ENCODE results near the gene COX20. TPM values are rescaled to one million over a fixed set of nuclear protein-coding genes. Genes with fewer than 3 reads are reported as not detected.
A peak's percentile ranks its signal among the peaks of the same experiment; 100 is the strongest.

The COX20 gene
- total and polyA plus RNA-seq, 2 of the 13 experiments (the other 11 are each of a cell fraction or from before 2014, with no cell fraction given) = 34.4 to 95.8 TPM

DNA sequence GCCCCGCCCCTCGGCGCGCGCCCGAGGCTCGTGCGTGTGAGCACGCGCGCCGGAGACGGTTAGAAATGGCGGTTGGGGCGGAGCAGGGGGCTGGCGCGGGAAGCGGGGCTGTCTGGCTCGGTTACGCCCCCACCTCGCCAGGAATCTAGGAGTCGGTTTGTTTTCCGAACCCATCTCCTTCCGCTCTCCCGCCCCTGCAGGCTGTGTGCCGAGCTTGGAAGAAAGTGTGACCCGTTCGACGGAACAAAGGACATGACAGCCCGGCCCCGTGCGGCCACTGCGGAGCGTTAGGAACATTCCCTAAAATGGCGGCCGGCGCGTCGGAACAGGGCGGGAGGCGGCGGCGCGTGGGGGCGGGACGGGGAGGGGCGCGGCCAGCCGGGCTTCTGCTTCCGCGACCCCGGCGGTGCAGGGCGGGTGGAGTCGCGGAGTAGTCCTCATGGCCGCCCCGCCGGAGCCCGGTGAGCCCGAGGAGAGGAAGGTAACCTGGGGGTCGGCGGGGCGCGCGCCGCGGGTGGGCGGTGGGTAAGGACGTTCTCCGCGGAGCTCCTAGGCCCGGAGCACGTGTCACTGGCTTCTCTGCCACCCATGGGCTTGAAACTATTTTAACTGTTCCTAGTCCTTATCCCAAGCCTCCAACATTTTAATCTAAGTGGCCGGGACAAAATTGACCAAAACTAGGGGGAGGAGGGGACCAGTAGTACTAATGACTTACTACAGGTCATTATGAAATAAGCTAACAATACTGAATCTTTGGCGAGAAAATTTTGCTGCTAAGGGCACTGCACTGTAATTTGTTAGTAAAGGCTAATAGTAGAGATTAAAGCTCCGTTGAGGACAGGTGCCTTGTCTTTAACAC is at the start of gene COX20 (continued):
- TF ChIP-seq, protein P1, sequence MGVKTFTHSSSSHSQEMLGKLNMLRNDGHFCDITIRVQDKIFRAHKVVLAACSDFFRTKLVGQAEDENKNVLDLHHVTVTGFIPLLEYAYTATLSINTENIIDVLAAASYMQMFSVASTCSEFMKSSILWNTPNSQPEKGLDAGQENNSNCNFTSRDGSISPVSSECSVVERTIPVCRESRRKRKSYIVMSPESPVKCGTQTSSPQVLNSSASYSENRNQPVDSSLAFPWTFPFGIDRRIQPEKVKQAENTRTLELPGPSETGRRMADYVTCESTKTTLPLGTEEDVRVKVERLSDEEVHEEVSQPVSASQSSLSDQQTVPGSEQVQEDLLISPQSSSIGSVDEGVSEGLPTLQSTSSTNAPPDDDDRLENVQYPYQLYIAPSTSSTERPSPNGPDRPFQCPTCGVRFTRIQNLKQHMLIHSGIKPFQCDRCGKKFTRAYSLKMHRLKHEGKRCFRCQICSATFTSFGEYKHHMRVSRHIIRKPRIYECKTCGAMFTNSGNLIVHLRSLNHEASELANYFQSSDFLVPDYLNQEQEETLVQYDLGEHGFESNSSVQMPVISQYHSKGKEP (CRISPR knock-in tag; IDR thresholded peaks at IDR 0.05) = no peak
- TF ChIP-seq ATF1 (CRISPR knock-in tag; IDR thresholded peaks at IDR 0.05) (no peak), FOXA1 (IDR thresholded peaks at IDR 0.05) (no peak), FOXA1 (CRISPR knock-in tag; IDR thresholded peaks at IDR 0.05) (0 out of 2 replicates have a peak, but pooled peaks have one; percentile 10), U2AF2 (IDR thresholded peaks at IDR 0.05; ENCODE audit: low read depth, low read length) (no peak), ERF (CRISPR knock-in tag; IDR thresholded peaks at IDR 0.05) (no peak; the same call in none of the 2 replicates), IKZF4 (CRISPR knock-in tag; IDR thresholded peaks at IDR 0.05; ENCODE audit: borderline replicate concordance, low read depth, not compliant biosample characterization) (peak; percentile 40), ZKSCAN5 (CRISPR knock-in tag; IDR thresholded peaks at IDR 0.05) (no peak), NFE2L1 (CRISPR knock-in tag; IDR thresholded peaks at IDR 0.05; ENCODE audit: borderline replicate concordance) (no peak), CC2D1A (CRISPR knock-in tag; IDR thresholded peaks at IDR 0.05) (0 out of 2 replicates have a peak, but pooled peaks have one; percentile 60), FOXK2 (IDR thresholded peaks at IDR 0.05) (no peak), ZNF510 (CRISPR knock-in tag; IDR thresholded peaks at IDR 0.05; ENCODE audit: low read depth) (no peak), NKX3-1 (CRISPR knock-in tag; IDR thresholded peaks at IDR 0.05) (no peak; the same call in 1 of the 2 replicates), TRIM24 (CRISPR knock-in tag; IDR thresholded peaks at IDR 0.05) (no peak), ZNF773 (CRISPR knock-in tag; IDR thresholded peaks at IDR 0.05; ENCODE audit: borderline replicate concordance) (no peak; the same call in 1 of the 2 replicates), TCF7L2 (IDR thresholded peaks at IDR 0.05; ENCODE audit: low read depth, low read length) (no peak), CBFB (CRISPR knock-in tag; IDR thresholded peaks at IDR 0.05) (no peak)
- TF ChIP-seq, protein P2, sequence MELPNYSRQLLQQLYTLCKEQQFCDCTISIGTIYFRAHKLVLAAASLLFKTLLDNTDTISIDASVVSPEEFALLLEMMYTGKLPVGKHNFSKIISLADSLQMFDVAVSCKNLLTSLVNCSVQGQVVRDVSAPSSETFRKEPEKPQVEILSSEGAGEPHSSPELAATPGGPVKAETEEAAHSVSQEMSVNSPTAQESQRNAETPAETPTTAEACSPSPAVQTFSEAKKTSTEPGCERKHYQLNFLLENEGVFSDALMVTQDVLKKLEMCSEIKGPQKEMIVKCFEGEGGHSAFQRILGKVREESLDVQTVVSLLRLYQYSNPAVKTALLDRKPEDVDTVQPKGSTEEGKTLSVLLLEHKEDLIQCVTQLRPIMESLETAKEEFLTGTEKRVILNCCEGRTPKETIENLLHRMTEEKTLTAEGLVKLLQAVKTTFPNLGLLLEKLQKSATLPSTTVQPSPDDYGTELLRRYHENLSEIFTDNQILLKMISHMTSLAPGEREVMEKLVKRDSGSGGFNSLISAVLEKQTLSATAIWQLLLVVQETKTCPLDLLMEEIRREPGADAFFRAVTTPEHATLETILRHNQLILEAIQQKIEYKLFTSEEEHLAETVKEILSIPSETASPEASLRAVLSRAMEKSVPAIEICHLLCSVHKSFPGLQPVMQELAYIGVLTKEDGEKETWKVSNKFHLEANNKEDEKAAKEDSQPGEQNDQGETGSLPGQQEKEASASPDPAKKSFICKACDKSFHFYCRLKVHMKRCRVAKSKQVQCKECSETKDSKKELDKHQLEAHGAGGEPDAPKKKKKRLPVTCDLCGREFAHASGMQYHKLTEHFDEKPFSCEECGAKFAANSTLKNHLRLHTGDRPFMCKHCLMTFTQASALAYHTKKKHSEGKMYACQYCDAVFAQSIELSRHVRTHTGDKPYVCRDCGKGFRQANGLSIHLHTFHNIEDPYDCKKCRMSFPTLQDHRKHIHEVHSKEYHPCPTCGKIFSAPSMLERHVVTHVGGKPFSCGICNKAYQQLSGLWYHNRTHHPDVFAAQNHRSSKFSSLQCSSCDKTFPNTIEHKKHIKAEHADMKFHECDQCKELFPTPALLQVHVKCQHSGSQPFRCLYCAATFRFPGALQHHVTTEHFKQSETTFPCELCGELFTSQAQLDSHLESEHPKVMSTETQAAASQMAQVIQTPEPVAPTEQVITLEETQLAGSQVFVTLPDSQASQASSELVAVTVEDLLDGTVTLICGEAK (IDR thresholded peaks at IDR 0.05) = no peak
- TF ChIP-seq, protein P2 (CRISPR knock-in tag; IDR thresholded peaks at IDR 0.05) = peak; percentile 63; the same call in 1 of the 2 replicates

Data from HepG2 (cell line).